GM18498 (cell line): ENCODE data around the gene RGS3.
"Not testable (repeated sequence)": the region's sequence is repeated elsewhere in the genome, so short reads cannot be mapped to it uniquely, and the experiment has no call there.

Experiments
- ATAC-seq: cut with Tn5 transposase; IDR thresholded peaks from one replicate; pipeline ENCODE4 v1.9.1; 2021; ENCODE audit warnings: mild to moderate bottlenecking, moderate library complexity; ENCODE audit not compliant: unreplicated experiment

The RGS3 gene

GRCh38 chr9:113631137-113631765 is 167.7 kb downstream of the RGS3 start:
- no peak for ATAC-seq

DNA sequence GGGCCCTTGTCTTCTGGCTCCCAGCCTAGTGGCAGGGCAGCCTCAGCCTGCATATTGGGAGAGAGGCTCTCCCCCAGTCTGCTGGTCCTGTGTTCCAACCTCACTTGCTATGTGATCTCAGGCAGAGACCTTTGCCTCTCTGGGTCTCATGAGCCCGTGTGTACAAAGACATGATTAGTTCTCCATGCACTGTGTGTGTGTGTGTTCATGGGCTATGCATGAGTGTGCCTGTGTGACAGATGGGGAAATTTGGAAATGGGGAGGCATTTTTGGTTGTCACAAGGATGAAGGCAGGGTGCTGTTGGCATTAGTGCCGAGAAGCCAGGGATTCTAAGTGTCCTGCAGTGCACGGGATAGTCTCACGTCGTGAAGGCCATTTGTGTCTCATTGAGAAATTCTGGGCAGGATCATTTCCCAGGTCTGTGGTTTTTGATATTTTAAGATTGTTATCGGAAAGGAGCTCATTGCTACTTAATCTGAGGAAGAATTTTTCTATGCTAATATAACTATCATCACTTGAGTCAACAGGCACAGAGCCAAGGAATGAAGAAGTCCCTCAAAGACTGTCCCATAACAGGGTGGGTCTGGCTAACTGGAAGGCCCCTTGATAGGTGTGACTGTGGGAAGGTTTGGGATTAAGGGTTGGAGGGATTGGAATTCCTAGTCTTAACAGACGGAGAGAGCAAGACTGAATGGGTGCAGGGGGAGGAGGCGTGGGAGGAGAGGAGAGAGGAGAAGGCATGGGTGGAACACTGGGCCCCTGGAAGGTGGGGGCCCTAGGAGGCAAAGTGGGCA is 168.5 kb downstream of the RGS3 start:
- ATAC-seq = no peak

GRCh38 chr9:113632776-113633590 is 169.5 kb downstream of the RGS3 start:
- ATAC-seq = no peak

DNA sequence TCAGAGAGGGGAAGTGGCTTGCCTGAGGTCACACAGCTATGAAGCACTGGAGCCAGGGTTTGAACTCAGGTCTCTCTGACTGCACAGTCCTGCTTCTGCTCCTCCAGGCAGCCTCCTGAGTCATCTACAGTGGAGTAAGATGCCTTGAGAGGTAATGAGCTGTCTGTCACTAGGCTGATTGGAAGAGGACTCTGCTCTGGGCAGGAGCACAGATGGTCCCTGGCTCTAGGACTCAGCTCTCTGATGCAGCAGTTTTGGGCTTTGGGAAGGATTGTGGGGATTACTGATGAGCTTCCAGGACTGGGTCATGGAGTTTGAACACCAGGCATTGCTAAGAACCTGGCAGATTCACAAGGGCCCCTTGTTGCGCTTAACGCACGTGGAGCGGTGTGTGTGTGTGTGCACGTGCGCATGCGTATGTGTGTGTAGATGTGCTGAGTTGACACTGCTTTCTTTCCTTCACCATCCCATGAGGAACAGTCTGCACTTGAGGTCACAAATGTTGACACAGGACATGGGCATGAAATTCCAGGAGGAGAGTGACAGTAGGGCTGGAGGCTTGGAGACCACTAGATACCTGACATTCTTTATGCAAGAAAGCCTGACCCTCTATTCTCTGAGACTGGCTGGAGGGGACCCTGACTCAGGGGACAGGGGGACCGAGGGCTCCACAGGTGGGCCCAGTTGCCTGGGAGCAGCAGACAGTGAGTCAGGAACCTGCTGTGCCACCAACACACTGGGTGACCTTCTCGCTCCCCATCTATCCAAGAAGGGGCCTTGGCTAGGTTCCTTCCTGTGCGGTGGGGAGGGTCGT is 170.5 kb downstream of the RGS3 start:
- no peak for ATAC-seq

DNA sequence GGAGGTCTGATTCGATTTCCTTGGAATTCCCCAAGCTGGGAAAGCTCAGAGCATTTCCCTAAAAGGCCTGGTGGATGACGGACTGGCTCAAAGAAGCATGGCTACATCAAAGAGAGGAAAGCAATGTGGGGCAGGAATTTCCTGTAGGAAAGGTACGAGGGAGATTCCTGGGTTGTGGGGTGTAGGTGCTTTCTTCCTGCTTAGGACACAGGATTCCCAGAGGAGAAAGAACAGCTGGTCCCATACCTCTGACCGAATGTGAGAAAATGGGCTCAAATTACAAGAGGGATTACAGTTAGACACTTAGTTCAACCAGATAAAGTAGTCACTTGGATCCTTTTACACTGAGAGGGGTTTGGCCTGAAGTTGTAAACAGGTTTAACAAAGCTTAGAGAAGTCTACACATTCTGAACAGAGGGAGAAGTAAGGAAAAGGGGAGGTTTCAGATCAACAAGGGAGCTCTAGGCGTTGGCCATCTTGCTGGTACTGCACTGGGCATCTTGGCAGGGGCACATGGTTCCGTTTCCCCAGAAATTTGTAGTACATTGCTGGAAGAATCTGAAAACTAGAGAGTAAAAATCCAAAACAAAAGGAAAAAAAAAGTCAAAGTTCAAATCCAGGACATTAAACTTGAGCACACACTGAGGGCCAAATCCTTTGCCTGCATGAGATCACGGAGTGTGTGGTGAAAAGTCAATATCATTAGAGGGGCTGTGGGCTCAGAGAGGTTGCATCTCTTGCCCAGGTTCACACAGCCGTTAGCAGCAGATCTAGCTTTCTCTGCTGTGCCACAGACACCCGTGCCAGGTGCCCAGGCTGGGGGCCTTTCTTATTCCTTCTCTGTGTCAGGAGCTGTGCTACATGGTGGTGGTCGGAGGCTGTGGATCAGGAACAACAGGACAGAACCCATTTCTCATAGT is 171.3 kb downstream of the RGS3 start:
- ATAC-seq = no peak

DNA sequence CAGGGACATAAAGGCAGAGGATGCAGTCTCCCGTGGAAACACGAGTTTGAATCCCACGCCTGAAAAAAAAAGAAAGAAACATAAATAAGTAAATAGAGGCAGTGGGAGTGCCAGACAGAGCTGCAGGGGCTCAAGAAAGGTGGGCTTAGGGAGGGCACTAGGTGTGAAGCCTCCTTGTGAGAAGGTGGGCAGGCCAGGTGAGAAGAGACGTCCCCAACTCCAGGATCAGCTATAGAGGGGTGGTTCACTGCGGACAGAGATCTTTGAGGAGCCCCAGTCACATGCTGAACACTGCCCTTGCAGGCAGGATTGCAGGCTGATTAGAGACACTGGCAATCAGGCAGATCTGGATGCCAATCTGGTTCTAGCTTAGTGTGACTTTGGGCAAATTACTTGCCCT is 172.1 kb downstream of the RGS3 start:
- ATAC-seq = no peak

GRCh38 chr9:113636165-113636564 is 172.6 kb downstream of the RGS3 start:
- ATAC-seq = no peak

DNA sequence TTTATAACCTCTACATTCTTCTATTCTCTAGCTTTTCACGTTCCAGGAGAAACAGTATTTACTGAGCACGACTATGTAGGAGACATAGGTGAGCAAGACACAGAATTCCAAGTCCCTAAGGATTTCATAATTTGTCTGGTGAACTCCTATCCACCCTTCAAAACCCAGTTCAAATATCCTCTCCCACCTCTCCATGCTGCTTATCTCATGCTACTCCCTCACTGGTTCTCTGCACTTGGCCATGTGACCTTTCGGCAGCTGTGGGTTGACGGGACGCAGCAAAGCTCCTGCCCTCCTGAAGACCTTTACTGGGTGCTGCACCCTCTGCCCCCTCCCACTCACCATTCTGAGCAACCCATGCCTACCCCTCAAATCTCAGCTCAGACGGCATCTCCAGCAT is 173.2 kb downstream of the RGS3 start:
- ATAC-seq = no peak

GRCh38 chr9:113638490-113638889 is 175.0 kb downstream of the RGS3 start:
- ATAC-seq = no peak

DNA sequence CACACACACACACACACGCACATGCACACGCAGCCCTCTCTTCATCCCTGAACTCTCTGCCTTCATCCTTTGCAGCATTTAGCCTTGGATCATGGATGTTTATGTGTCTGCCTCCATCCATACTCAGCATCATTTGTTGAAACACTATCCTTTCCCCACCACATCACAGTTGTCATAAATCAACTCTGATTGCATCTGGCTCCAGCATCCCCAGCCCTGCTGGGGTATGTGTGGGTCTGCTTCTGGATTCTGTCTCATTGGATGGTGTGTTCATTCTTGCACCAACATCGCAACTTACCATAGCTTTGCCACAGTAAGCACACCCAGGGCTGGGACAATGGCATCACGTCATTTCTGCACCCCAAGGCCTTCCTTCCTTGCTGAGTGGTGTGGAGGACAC is 175.4 kb downstream of the RGS3 start:
- no peak for ATAC-seq

- not testable (repeated sequence) for ATAC-seq
Measured at GRCh38 chr9:113639411-113639970, 176.0 kb downstream of the RGS3 start.

DNA sequence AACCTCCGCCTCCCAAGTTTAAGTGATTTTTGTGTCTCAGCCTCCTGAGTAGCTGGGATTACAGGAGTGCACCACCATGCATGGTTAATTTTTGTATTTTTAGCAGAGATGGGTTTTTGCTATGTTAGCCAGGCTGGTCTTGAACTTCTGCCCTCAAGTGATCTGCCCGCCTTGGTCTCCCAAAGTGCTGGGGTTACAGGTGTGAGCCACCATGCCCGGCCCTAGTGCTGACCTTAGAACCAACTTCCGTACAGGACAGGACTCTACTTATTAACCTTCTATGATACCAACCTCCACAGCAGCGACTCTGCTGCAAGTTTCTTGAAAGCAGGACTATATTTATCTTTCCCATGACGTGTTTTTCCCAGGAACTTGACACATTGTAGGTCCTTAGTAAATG is 176.9 kb downstream of the RGS3 start:
- ATAC-seq = no peak

- no peak for ATAC-seq
Measured at GRCh38 chr9:113641100-113641885, 177.8 kb downstream of the RGS3 start.

DNA sequence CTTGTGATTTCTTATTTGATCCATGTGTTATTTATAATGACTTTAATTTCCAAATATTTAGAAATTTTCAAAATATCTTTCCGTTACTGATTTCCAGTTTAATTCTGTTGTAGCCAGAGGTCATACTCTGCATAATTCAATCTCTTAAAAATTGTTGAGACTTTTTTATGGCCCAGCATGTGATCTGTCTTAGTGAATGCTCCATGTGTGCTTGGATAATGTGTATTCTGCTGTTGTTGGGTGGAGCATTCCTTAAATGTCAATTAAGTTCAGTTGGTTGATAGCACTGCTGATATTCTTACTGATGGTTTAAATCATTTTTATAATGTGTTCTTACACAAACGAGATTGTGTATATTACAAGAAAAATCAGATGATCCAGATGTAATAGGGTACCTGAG is 180.8 kb downstream of the RGS3 start:
- ATAC-seq = no peak

GRCh38 chr9:113645227-113645977 is 181.9 kb downstream of the RGS3 start:
- no peak for ATAC-seq

- ATAC-seq = no peak
Measured at GRCh38 chr9:113645978-113646253, 182.4 kb downstream of the RGS3 start.

DNA sequence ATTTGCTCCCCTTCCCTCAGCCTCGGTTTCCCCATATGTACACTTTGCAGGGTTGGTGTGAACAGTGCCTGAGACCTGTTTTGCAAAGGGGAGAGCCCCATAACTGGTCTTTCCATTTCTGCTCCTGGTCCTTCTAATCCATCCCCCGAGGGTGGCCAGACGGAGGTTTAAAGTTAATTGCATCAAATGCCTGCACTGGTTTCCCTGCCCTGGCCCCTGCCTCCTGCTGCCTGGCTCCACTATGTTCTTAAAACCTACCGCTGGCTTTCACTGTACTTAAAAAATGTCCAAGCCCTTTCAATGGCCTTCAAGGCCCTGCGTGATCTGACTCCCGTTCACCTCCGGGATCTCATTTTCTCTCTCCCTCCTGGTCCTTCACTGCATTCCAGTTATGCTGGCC is 183.0 kb downstream of the RGS3 start:
- ATAC-seq = no peak
